Pancreas (tissue), 10 donors: Measurements from ENCODE around the gene MTRR. TPM values are rescaled to one million over a fixed set of nuclear protein-coding genes. Genes with fewer than 3 reads are reported as not detected.

ENCODE experiments used
- ATAC-seq, 4 donors: fragments of 200-7000 bp; cut with Tn5 transposase; one replicate each; pipeline versions ENCODE4 v1.8.0 to v1.9.1; 2020; ENCODE audit warnings: mild to moderate bottlenecking in 4 of 4, moderate library complexity in 4 of 4
- DNase-seq, 6 donors: peaks; one replicate each; pipeline ENCODE4 v3.0.0-alpha.2; 2020
- FAIRE-seq: peaks from 2 replicates; lab custom pipeline; 2012; peaks lifted over from hg19 to GRCh38; lab: Jason Lieb, UNC
- H3K27ac ChIP-seq, 4 donors: fragments of 200-600 bp; sonication (generic); 1 replicate in 3 of 4; 2 replicates in 1 of 4; pipeline versions ENCODE4 v1.5.0 to v1.8.0; 2020
- H3K27me3 ChIP-seq, 4 donors: fragments of 200-600 bp; one replicate each; pipeline ENCODE4 v1.8.0; 2021
- H3K36me3 ChIP-seq, 3 donors: fragments of 200-600 bp; sonication (generic) in 1 of 3; one replicate each; pipeline versions ENCODE4 v1.5.0 to v1.8.0; 2020 to 2021
- H3K4me1 ChIP-seq, 3 donors: fragments of 200-600 bp; one replicate each; pipeline ENCODE4 v1.8.0; 2021
- H3K4me3 ChIP-seq, 4 donors: fragments of 200-600 bp; sonication (generic) in 2 of 4; one replicate each; pipeline versions ENCODE4 v1.5.0 to v1.8.0; 2020 to 2021
- H3K9me3 ChIP-seq, 4 donors: fragments of 200-600 bp; one replicate each; pipeline ENCODE4 v1.8.0; 2021
- whole genome bisulfite sequencing, 2 donors: extraction: QIAGEN DNeasy Blood & Tissue Kit; methylation state at CpG; one replicate each; pipeline ENCODE4 v1.1.7; 2013; 5-methylcytosine and 5-hydroxymethylcytosine counted together
- intact Hi-C, 3 donors: fragments of 100-400 bp; cut with DNase I; formaldehyde crosslinking; loops; one replicate each; pipeline versions ENCODE4 v1.11.1 to v1.14.2; 2022
- polyA plus RNA-seq, 2 donors: library from polyadenylated mRNA; stranded (reverse); fragments of 200-250 nt; gene quantifications; one replicate each; pipeline ENCODE4 v1.2.3, GENCODE V29; 2013
- total RNA-seq, 6 donors: library from RNA; stranded (reverse); fragmentation: NEBNext Ultra II Directional in 4 of 6; extraction: Animal tissue kit (Norgen Biotek cat#: 25700) in 4 of 6; gene quantifications; one replicate each; pipeline versions ENCODE4 v1.2.1 to v1.2.4, GENCODE V29; 2021 to 2023
- TF ChIP-seq, protein P1 (sequence below), 4 donors: fragments of 200-600 bp; sonication (generic) in 3 of 4; IDR thresholded peaks; one replicate each; pipeline versions ENCODE4 v1.5.0 to v1.8.0; 2021; ENCODE audit warnings: antibody characterized with exemption in 4 of 4
- donor health status: healthy with polysubstance abuse.
- donor health status: DM: no; HTN: no; CAD: no; lungs with moderate emphysema.
- donor health status: DM: no; HTN: no; CAD: no.
- donor health status: control.
- donor health status: control.
- donor health status: Bipolar disorder and iron deficiency.
- donor health status: DM: yes; HTN: yes; CAD: no.
- donor health status: DM: no; HTN: no; CAD: no.
- donor health status: DM: no; HTN: no; CAD: no.
- donor health status: DM: yes; HTN: yes; CAD: no.

MTRR gene
- total and polyA plus RNA-seq, 8 donors: 6.8 to 27.8 (median 18.9) TPM

DNA sequence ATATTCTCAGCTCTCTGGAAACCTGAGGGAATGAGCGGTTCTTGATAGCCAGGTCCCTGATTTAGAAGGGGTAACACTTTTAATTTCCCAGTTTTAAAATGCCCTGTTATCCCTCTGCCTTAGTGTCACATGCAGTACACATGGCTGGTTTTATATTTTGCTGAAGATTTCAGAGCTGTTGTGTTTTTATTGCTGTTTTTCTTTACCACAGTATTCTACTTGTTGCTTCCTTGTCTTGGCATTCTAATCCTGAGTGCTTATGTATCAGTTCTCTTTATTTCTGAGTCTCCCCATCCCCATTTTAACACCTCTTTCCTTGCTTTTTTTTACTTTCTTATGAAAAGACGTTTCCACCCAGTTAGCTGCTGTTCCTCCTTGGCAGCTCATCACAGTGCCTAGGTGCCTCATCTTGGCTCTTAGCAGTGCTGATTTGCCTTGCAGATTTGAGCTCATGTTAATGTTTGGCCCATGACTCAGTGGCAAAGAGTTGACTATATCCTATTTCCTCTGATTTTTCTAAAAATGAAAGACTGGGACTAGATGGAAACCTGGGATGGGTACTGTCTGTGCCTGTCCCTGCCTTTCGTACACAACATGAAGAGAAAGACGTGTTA is 3.7 kb downstream of the MTRR start:
- FAIRE-seq: no peak
- 78 to 83% methylated on average over 4 of the region's 4 CpGs for WGBS, 2 donors

GRCh38 chr5:7873216-7873615 is 4.3 kb downstream of the MTRR start:
- 90 to 93% methylated on average over 9 of the region's 9 CpGs for WGBS, 2 donors
- DNase-seq (no peak), ATAC-seq (no peak), FAIRE-seq (no peak)
- no peaks in the 10 kb centered on the region for H3K9me3 ChIP-seq
- no peaks in the 10 kb centered on the region for H3K27me3 ChIP-seq
- H3K27ac ChIP-seq: no peak overlapping the region
- intact Hi-C loops: no loop called here
- peaks cover 0 to 22% (median 8%) of the 10 kb centered on the region in 3 donors for H3K36me3 ChIP-seq
- no peak overlapping the region for H3K4me3 ChIP-seq
- TF ChIP-seq, protein P1, sequence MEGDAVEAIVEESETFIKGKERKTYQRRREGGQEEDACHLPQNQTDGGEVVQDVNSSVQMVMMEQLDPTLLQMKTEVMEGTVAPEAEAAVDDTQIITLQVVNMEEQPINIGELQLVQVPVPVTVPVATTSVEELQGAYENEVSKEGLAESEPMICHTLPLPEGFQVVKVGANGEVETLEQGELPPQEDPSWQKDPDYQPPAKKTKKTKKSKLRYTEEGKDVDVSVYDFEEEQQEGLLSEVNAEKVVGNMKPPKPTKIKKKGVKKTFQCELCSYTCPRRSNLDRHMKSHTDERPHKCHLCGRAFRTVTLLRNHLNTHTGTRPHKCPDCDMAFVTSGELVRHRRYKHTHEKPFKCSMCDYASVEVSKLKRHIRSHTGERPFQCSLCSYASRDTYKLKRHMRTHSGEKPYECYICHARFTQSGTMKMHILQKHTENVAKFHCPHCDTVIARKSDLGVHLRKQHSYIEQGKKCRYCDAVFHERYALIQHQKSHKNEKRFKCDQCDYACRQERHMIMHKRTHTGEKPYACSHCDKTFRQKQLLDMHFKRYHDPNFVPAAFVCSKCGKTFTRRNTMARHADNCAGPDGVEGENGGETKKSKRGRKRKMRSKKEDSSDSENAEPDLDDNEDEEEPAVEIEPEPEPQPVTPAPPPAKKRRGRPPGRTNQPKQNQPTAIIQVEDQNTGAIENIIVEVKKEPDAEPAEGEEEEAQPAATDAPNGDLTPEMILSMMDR (IDR thresholded peaks at IDR 0.05): no peak
- peaks cover 8 to 15% (median 10%) of the 10 kb centered on the region in 3 donors for H3K4me1 ChIP-seq

More for the DNA sequence above, 3.7 kb downstream of the MTRR start:
- intact Hi-C loops: no loop called here
- TF ChIP-seq, protein P1 (IDR thresholded peaks at IDR 0.05): no peak
- H3K9me3 ChIP-seq: no peaks in the 10 kb centered on the region
- H3K4me3 ChIP-seq: no peak overlapping the region
- H3K27ac ChIP-seq: no peak overlapping the region
- no peaks in the 10 kb centered on the region for H3K27me3 ChIP-seq
- DNase-seq (no peak), ATAC-seq (no peak)
- peaks cover 11 to 19% (median 11%) of the 10 kb centered on the region in 3 donors for H3K4me1 ChIP-seq
- peaks cover 0 to 17% (median 6%) of the 10 kb centered on the region in 3 donors for H3K36me3 ChIP-seq

GRCh38 chr5:7874639-7875038 is 5.7 kb downstream of the MTRR start:
- no peak overlapping the region for H3K4me3 ChIP-seq
- FAIRE-seq (no peak), DNase-seq (no peak), ATAC-seq (no peak)
- WGBS, 2 donors: 95 to 96% methylated on average over 2 of the region's 2 CpGs
- intact Hi-C loops: no loop called here
- H3K4me1 ChIP-seq: peaks cover 11 to 20% (median 19%) of the 10 kb centered on the region in 3 donors
- no peaks in the 10 kb centered on the region for H3K9me3 ChIP-seq
- peaks cover 0 to 23% (median 8%) of the 10 kb centered on the region in 3 donors for H3K36me3 ChIP-seq
- no peaks in the 10 kb centered on the region for H3K27me3 ChIP-seq
- TF ChIP-seq, protein P1 (IDR thresholded peaks at IDR 0.05): no peak
- no peak overlapping the region for H3K27ac ChIP-seq

DNA sequence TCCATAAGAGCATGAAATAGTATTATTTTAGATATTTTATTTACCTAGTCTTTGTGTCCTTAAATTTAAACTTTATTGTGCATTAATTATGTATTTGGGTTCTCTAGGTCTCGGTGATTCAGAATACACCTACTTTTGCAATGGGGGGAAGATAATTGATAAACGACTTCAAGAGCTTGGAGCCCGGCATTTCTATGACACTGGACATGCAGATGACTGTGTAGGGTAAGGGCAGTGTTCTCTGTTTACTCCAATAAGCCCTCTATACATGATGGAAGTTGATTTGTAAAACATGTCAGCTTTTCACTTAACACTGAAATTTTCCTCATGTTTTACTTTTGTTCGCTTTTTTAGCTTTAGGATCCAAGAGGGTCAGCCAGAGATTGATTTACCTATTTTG is 6.2 kb downstream of the MTRR start:
- WGBS, 2 donors: 94% methylated on average over 4 of the region's 4 CpGs

More for the DNA sequence above, 6.2 kb downstream of the MTRR start:
- peaks cover 0 to 23% (median 8%) of the 10 kb centered on the region in 3 donors for H3K36me3 ChIP-seq
- H3K27ac ChIP-seq: no peak overlapping the region
- ATAC-seq: no peak
- H3K27me3 ChIP-seq: no peaks in the 10 kb centered on the region
- FAIRE-seq: no peak
- no peak overlapping the region for H3K4me3 ChIP-seq
- no peak for DNase-seq
- TF ChIP-seq, protein P1 (IDR thresholded peaks at IDR 0.05): no peak
- H3K9me3 ChIP-seq: no peaks in the 10 kb centered on the region
- intact Hi-C loops: no loop called here
- peaks cover 8 to 16% (median 16%) of the 10 kb centered on the region in 3 donors for H3K4me1 ChIP-seq
